Activated CD4-positive, CD25-positive, alpha-beta regulatory T cell treated with anti-CD3 and anti-CD28 coated beads, Interleukin-2, amount 50 U/mL, for 72 hours (primary cell): ENCODE data around the gene HINT1.
A peak's percentile ranks its signal among the peaks of the same experiment; 100 is the strongest.
"Not testable (repeated sequence)": the region's sequence is repeated elsewhere in the genome, so short reads cannot be mapped to it uniquely, and the experiment has no call there.

Experiments
- DNase-seq: peaks from one replicate; pipeline ENCODE4 v3.0.0; 2021

HINT1 gene

DNA sequence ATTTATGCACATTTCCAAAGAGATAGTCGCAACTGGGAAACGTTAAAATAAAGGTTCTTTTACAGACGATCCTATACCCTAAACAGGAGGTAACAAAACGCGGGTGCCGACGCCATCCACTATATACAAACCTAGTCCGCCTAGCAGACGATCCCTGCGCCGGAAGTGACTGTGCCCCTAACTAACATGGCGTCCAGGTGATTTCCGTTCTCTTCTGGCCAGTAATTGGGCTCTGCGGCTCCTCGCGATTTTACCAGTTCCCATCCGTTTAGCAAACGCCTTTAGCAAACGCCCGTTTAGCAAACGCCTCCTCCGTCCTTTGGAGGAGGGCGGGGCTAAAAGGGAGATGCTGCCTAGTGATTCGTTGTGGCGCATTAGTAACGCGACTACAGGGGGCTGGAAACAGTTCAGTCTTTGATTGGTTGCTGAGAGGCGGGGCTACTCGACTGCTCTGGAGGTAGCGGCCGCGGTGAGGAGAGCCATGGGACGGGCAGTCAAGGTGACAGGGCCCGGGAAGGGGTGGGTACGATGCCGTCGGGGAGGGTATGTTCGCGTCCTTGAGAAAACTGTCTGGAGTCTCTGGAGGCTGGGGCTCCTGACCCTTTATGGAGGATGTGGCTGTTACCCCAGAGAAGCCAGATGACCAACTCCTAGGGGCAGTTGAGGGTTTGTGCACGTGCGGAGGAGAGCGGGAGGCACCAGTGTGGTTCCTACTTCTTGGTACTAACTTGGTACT lies 5.7 kb upstream of the HINT1 start, which contains the start of gene LYRM7:
Gene LYRM7 (plus strand): TSS at position 405 of the 736 bp plus-strand sequence. CDS start 77 bp downstream, at position 482.
- peak; percentile 87 for DNase-seq

DNA sequence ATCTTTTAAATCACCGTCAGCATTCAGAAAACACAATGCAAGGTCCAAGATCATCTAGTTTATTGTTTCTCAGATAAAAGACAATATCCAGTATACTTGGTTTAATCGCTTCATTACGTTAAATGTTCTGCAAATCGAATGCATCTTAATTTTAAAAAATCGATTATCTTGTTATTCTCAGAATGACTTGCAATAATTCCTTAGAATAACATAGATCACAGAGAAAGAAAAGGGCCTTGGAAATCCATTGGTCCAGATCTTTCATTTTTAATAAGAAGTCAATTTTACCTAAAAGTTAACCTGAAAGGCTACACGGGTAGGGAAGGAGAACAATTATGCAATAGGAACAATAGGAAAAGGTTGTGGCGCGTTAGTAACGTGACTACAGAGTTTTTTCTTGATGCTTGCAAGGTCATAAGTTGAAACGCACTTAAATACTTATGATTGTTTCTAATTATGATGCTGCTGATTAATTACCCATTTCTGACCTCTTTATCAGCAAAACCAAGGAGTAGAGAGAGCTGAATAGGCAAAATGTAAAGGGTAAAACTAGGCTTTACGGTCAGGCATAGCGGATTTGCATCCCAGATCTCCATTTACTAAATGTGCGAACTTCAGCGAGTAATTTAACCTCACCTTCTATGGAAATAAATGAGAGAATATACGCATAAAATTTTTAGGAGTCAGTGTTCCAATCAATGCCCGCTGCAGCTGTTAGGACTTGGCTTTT lies 4.9 kb upstream of the HINT1 start:
- DNase-seq = no peak

DNA sequence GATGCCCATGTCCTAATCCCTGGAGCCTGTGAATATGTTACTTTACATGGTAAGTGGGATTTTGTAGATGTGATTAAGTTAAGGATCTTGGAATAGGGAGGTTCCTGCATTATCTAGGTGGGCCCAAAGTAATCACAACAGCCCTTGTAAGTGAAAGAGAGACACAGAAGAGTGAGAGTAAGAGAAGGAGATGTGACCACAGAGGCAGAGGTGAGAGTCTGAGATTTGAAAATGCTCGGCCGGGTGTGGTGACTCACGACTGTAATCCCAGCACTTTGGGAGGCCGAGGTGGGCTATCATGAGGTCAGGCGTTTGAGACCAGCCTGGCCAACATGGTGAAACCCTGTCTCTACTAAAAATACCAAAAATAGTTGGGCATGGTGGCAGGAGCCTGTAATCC lies 2.6 kb upstream of the HINT1 start:
- no peak for DNase-seq

DNA sequence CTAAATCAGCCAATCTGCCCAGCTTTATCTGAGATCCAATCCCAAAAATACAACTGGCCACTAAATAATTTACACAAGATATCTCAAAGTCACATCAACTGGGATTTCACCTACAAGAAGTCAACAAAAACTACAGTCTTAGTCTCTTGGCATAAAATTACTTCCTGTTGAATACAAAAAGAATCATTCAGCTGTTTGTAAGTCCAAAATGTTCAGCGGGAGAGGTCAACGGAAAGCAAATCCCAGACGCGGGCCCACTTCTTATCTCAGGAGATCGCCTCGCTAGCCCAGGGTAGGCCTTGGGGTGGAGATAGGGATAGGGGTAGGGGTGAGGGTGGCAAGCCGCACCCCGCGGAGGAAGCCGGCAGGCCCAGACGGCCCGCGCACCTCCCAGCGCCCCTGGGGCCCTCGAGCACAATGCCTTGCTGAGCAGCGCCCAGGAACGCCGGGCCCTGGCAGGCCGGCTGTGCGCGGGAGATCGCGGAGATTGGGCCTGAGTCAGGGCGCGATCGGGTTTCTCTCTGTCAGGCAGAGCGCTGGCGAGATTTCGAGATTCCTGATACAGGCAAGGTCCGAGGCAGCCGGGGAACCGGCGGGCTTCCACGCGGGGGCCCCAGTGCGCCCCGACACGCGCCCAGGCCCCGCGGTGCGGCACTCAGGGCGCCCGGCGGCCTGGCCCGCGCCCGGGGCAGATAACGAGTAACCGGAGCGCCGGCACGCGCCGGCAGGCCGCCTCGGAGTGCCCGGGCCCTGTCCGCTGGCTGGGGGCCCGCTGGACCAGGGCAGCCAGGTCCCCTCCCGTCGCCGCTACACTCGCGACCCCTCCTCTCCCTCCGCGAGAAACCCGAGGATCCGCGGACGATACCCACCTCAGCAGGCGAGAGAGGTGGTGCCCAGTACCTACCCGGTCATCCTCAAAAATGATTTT lies 601 bp downstream of the HINT1 start:
- DNase-seq = peak; percentile 77

DNA sequence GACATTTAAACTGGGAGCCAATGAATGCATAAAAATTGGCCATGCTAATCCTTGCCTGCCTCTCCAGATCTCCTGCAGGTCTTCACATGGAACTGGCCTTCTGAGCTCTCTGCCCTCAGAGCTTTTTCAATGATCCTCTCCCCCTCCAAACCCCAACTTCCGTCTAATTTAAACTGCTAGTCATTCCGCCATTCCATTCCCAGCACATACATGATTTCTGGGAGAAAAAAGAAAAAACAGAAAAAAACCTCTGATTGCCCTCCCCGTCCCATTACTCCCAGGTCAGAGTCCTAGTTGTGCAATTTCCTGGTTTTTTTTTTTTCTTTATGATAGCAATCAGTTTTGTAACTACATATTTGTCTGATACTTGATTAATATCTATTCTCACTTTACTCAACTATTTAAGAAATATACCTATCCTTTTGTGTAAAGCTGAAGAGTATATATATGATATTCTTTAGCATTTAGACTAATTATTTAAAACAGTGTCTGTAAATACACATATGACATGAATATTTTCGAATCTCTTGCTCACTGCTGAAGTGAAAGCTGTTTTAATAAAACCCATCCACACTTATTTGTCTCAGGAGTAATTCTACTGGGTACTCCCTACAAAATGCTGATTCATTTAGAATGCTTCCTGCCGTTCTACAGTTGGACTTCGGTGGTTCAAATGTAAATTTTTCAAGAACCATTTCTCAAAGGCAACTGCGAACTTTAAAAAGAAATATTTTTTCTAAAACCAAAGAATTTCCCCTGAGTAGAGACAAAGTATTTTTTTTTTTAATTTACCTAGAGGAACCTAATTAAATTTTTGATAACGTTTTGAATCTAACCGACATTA lies 1.6 kb downstream of the HINT1 start:
- no peak for DNase-seq

DNA sequence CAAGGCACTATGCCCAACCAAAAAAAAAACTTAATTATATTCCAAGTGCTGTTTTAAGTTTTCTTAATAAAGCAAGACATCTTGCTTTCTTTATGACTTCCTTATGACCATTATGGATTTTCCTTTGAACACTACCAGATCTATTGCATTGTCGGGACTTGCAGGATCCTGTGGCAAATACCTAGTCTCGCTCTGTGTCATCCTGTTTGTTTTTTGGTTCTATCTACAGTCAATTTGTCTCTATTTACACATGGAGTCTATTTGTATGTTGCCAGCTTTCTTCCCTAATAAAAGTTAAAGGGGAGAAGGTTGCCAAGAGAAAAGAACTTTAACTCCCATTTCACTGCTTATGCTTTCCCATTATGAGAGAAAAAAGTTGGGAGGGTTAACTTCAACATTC lies 4.9 kb downstream of the HINT1 start:
- DNase-seq = no peak

DNA sequence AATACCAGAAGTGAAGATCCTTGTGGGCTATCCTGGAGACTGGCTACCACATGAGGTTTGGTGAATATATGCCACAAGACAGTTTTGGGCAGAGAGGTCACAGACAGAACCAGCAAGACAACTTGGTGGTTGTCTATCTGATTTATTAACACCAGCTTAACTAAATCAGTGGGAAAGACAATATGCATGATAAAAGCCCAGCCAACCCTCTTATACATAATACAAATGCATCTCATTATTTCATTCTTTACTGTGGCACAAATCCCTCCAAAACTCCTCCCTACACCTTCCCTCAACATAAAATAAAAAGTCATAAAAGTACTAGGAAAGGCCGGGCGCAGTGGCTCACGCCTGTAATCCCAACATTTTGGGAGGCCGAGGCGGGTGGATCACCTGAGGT lies 8.1 kb downstream of the HINT1 start:
- no peak for DNase-seq

DNA sequence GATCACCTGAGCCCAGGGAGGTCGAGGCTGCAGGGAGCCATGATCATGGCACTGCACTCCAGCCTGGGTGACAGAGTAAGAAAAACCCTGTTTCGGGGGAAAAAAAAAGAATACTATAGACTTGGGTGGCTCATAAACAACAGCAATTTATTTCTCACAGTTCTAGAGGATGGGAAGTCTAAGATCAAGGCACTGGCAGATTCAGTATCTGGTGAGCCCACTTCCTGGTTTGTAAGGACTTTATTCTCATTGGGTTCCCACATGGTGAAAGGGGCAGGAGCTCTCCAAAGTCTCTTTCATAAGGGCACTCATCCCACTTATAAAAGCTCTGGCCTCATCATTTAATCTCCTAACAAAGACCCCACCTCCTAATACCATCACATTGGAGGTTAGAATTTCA lies 8.7 kb downstream of the HINT1 start:
- no peak for DNase-seq

DNA sequence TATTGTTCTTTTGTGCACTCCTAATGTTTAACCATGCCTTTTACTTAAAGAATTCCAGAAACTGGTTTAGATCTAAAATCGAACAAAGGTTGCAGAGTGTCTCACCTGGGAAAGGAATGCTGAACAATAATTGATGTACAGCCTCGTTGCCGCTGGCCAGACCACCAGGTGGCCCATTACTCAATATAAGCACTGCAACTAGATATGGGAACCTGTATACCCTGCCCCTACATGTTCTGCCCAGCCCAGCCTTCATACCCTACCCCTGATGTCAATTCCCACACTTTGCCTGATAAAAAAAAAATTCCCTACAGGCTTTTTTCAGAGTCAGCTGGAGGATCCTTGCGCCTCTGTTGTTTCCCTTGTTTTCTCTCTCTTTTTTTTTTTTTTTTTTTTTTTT lies 13.8 kb downstream of the HINT1 start:
- no peak for DNase-seq

DNA sequence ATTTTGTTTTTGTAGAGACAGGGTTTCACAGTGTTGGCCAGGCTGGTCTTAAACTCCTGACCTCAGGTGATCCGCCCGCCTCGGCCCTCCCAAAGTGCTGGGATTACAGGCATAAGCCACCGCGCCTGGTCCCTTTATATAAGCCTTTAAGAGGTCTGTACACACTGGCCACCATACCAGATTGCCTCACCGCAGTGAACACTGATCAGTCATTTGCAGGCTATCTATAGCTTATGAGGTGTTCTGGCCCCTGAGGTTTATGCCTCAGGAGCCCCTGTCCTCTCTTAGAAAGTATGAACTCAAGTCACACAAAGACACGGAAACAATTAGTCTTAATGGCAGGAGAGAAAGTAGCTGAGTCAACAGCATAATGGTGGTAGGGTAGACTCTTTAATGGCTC lies 14.6 kb downstream of the HINT1 start:
- DNase-seq = no peak

DNA sequence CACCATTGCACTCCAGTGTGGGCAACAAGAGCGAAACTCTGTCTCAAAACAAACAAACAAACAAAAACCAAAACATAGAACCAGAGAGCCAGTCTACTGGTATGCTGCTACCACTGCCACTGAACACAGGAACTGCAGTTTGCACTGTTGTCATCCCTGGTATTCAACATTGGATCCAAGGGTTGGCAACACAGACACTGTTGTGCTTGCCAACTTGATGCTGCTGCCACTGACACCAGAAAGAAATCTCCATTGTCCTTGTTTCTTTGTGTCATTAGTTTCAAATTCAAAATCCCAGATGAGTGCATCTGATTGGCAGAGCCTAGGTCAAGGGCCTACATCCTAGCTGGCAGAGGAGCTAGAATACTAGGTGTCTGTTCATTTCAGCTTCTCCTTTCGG lies 16.2 kb downstream of the HINT1 start:
- DNase-seq = no peak

DNA sequence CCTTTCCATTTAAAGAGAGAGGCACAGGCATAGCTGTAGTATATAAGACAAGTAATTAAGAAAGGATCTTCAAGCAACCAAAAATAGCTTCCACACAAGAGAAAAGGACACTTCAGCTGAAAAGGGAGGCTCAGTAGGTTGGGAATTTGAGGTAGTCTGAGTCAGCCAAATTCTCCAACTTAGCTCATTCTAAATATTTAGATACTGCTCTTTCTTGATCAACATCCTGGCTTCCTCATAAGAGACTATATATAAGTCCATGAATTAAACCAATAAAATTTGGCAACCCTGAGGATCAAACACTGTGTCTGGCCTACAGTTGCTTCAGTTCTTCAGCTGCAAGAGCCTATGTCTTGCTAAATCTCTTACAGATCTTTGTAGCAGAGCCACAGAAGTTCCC lies 17.8 kb downstream of the HINT1 start:
- DNase-seq = no peak

DNA sequence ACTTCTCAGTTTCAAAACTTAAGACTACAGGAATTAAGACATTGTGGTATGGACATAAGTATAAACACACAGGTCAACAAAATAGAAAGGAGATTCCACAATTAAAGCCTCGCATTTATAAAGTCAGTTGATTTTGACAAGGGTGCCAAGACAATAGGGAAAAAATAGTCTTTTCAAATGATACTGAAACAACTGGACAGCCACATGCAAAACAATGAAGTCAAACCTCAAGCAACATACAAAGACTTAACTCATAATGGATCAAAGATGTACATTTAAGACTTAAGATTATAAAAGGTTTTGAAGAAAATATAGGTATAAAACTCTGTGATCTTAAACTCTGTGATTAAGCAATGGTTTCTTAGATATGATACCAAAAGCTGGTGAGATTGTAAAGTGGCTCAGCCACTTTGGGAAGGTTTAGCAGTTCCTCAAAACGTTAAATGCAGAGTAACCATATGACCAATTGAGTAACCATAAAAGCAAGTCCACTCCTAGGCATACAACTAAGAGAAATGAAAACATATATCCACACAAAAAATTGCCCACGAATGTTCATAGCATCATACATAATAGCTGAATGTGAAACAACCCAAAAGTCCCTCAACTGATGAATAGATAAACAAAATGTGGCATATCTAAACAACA lies 22.0 kb downstream of the HINT1 start:
- DNase-seq = no peak

DNA sequence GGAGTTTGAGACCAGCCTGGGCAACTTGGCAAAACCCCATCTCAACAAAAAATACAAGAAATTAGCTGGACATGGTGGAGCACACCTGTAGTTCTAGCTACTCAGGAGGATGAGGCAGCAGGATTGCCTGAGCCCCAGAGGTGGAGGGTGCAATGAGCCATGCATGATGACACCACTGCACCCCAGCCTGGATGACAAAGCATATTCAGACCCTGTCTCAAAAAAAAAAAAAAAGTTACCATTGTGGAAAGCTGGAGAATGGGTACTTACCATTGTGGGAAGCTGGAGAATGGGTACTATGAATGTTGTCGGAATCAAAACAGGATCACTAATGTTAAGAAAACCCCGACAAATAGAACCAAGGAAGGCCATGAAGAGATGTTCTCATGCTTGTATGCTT lies 25.7 kb downstream of the HINT1 start:
- no peak for DNase-seq

DNA sequence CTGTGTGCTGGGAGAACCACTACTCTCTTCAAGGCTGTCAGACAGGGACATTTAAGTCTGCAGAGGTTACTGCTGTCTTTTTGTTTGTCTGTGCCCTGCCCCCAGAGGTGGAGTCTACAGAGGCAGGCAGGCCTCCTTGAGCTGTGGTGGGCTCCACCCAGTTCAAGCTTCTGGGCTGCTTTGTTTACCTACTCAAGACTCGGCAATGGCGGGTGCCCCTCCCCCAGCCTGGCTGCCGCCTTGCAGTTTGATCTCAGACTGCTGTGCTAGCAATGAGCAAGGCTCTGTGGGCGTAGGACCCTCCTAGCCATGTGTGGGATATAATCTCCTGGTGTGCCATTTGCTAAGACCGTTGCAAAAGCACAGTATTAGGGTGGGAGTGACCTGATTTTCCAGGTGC lies 26.6 kb downstream of the HINT1 start:
- DNase-seq = not testable (repeated sequence)

DNA sequence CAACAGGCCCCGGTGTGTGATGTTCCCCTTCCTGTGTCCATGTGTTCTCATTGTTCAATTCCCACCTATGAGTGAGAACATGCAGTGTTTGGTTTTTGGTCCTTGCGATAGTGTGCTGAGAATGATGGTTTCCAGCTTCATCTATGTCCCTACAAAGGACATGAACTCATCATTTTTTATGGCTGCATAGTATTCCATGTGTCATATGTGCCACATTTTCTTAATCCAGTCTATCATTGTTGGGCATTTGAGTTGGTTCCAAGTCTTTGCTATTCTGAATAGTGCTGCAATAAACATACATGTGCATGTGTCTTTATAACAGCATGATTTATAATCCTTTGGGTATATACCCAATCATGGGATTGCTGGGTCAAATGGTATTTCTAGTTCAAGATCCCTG lies 32.0 kb downstream of the HINT1 start:
- not testable (repeated sequence) for DNase-seq

DNA sequence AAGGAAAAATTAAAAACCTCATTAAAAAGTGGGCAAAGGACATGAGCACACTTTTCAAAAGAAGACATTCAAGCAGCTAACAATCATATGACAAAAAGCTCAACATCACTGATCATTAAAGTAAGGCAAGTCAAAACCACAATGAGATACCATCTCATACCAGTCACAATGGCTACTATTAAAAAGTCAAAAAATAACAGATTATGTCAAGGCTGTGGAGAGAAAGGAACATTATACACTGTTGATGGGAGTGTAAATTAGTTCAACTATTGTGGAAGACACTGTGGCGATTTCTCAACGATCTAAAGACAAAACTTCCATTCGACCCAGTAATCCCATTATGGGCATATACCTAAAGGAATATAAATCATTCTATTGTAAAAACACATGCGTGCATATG lies 35.8 kb downstream of the HINT1 start:
- DNase-seq = no peak

DNA sequence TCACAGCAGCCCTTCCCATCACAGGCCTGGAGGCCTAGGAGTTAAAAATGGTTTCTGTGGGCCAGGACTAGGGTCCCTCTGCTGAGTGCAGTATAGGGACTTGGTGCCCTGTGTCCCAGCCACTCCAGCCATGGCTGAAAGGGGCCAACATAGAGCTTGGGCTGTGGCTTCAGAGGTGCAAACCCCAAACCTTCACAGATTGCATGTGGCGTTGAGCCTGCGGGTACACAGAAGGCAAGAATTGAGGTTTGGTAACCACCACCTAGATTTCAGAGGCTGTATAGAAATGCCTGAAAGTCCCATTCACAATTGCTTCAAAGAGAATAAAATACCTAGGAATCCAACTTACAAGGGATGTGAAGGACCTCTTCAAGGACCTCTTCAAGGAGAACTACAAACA lies 37.8 kb downstream of the HINT1 start:
- not testable (repeated sequence) for DNase-seq

DNA sequence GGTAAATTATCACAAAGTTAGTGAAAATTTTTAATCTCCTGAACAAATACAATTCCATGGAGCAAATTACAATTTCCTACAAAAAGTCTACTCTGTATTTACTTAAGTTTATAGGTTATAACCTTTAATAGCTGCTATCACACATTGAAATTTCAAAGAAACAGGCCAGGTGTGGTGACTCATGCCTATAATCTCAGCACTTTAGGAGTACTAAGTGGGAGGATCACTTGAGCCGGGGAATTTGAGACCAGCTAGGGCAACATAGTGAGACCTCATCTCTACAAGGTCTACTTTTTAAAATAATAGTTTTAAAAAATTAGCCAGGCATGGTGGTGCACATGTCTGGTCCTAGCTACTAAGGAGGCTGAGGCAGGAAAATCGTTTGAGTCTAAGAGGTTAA lies 50.3 kb downstream of the HINT1 start:
- DNase-seq = no peak

DNA sequence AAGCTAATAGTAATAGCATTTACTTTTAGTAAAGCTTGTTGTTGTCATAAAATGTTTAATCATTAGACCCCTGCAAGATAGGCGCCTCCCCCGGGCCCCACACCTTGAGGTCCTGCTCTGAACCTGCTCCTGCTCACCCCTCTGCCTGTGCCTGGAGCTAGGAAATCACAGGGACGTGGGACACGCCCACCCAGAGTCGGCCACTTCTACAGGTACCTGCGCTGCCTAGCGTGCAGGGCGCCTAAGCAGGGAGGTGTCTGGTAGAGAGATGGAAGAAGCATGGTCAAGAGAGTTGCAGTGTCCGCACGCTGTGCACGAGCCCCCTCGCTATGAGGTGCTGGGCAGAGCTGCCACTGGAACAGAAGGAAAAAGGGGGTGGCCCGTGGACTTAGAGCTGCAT lies 52.6 kb downstream of the HINT1 start:
- no peak for DNase-seq

DNA sequence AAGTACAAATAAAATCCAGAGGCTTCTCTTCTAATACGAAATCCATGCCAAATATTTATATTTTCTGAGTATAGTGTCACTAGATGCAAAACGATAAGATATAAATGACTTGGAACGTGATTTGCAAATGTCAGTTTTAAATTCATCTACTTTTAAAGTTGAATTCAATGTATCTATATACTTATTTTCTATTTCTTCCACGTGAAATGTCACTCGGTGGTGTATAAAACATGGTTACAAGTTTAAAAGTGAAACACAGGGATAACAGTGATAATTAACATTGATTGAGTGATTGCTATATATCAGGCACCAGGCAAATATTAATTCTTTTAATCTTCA lies 54.8 kb downstream of the HINT1 start:
- DNase-seq = no peak
